Esophagus muscularis mucosa (tissue), 4 donors: ENCODE measurements around the gene C1QB. TPM values are rescaled to one million over a fixed set of nuclear protein-coding genes. Genes with fewer than 3 reads are reported as not detected.

ENCODE experiments used
- DNase-seq: peaks from one replicate; pipeline ENCODE4 v3.0.0-alpha.2; 2017; ENCODE audit errors: extremely low spot score
- H3K27ac ChIP-seq, 4 donors: fragments of 200-600 bp; sonication (generic); replicated peaks in 1 of 4; 1 replicate in 3 of 4; 2 replicates in 1 of 4; pipeline ENCODE4 v1.5.1; 2016 to 2019; ENCODE audit warnings: mild to moderate bottlenecking in 1 of 4
- H3K27me3 ChIP-seq, 4 donors: fragments of 200-600 bp; sonication (generic); one replicate each; pipeline versions ENCODE4 v1.5.1 to v1.6.0; 2016 to 2019
- H3K36me3 ChIP-seq, 4 donors: fragments of 200-600 bp; sonication (generic); one replicate each; pipeline ENCODE4 v1.5.1; 2016 to 2019
- H3K4me1 ChIP-seq, 4 donors: fragments of 200-600 bp; sonication (generic); one replicate each; pipeline ENCODE4 v1.5.1; 2016 to 2019
- H3K4me3 ChIP-seq, 4 donors: fragments of 200-600 bp; sonication (generic); 1 replicate in 2 of 4; 2 replicates in 2 of 4; pipeline ENCODE4 v1.5.1; 2016 to 2019; ENCODE audit warnings: mild to moderate bottlenecking in 4 of 4, moderate library complexity in 1 of 4
- H3K9me3 ChIP-seq, 4 donors: fragments of 200-600 bp; sonication (generic); 1 replicate in 3 of 4; 2 replicates in 1 of 4; pipeline ENCODE4 v1.5.1; 2016 to 2019
- EP300 ChIP-seq: sonication (generic); formaldehyde crosslinking; IDR thresholded peaks from one replicate; pipeline ENCODE4 v1.6.1; 2017; ENCODE audit warnings: antibody characterized with exemption
- POLR2A ChIP-seq: fragments of 450-650 bp; IDR thresholded peaks from one replicate; pipeline ENCODE4 v1.6.1; 2017; ENCODE audit warnings: antibody characterized with exemption, moderate library complexity, mild to moderate bottlenecking, low read depth
- POLR2AphosphoS5 ChIP-seq, 2 donors: sonication (generic); formaldehyde crosslinking; IDR thresholded peaks; one replicate each; pipeline ENCODE4 v1.6.1; 2017; ENCODE audit warnings: antibody characterized with exemption in 2 of 2
- whole genome bisulfite sequencing: methylation state at CpG from one replicate; pipeline ENCODE4 v1.1.5; 2018; 5-methylcytosine and 5-hydroxymethylcytosine counted together
- intact Hi-C: fragments of 100-400 bp; cut with DNase I; formaldehyde crosslinking; loops from one replicate; pipeline ENCODE4 v1.15.1; 2023
- total RNA-seq, 4 donors: library from RNA; depleted of rRNA; stranded (reverse); fragments of >200 nt; gene quantifications; one replicate each; pipeline versions ENCODE4 v1.1.0 to v1.2.1, GENCODE V29; 2016
- TF ChIP-seq, protein P1 (sequence below), 3 experiments: fragments of 200-600 bp in 2 of 3; fragments of 450-650 bp in 1 of 3; sonication (generic) in 2 of 3; IDR thresholded peaks; one replicate each; pipeline ENCODE4 v1.5.1; 2017 to 2019; ENCODE audit warnings: antibody characterized with exemption in 3 of 3, mild to moderate bottlenecking in 2 of 3, moderate library complexity in 1 of 3

C1QB gene
- total RNA-seq, 4 donors from 2014 or later = 254 to 583 (median 288) TPM

DNA sequence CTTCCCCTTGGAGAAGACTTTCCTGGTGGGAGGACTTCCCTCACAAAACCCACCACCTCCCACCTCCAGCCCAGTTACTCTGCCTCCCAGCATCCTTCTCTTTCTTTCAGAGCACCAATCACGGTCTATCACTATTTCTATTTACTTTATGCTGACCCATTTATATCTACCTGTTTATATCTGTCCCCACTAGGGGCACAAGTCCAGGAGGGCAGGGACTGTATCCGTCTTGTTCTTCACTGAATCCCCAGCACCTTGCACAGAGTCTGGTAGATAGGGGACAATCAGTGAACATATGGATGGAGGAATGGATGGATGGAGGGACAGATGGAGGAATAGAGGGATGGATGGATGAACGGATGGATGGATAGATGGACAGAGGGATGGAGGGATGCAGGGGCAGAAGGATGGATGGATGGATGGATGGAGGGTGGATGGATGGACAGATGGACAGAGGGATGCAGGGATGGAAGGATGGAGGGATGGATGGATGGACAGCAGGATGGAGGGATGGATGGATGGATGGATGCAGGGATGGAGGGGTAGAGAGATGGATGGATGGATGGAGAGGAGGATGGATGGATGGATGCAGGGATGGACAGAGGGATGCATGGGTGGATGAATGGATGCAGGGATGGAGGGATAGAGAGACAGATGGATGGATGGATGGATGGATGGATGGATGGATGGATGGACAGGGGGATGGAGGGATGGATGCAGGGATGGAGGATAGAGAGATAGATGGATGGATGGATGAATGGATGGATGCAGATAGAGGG, 5.5 kb downstream of the C1QB start:
- DNase-seq = no peak
- Histone ChIP-seq H3K4me3 (no peak overlapping the region), H3K27ac (no peak overlapping the region), H3K36me3 (no peaks in the 10 kb centered on the region), H3K4me1 (no peaks in the 10 kb centered on the region), H3K9me3 (no peaks in the 10 kb centered on the region), H3K27me3 (peaks cover 0 to 72% (median 2%) of the 10 kb centered on the region in 4 donors)
- WGBS = 77% methylated on average over 3 of the region's 3 CpGs
- no peak for TF ChIP-seq POLR2A
- intact Hi-C loops = no loop called here

DNA sequence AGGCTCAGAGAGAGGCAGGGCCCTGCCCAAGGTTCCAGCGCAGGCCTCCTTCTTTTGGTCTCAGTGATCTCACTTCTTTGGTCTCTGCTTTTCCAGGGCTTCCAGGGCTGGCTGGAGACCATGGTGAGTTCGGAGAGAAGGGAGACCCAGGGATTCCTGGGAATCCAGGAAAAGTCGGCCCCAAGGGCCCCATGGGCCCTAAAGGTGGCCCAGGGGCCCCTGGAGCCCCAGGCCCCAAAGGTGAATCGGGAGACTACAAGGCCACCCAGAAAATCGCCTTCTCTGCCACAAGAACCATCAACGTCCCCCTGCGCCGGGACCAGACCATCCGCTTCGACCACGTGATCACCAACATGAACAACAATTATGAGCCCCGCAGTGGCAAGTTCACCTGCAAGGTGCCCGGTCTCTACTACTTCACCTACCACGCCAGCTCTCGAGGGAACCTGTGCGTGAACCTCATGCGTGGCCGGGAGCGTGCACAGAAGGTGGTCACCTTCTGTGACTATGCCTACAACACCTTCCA, 7.7 kb downstream of the C1QB start:
- 96% methylated on average over 16 of the region's 19 CpGs for WGBS
- no peaks in the 10 kb centered on the region for H3K9me3 ChIP-seq
- H3K36me3 ChIP-seq = no peaks in the 10 kb centered on the region
- H3K4me1 ChIP-seq = no peaks in the 10 kb centered on the region
- TF ChIP-seq EP300 (no peak), POLR2A (no peak), POLR2AphosphoS5 (IDR thresholded peaks at IDR 0.05) (no peak)
- TF ChIP-seq, protein P1, sequence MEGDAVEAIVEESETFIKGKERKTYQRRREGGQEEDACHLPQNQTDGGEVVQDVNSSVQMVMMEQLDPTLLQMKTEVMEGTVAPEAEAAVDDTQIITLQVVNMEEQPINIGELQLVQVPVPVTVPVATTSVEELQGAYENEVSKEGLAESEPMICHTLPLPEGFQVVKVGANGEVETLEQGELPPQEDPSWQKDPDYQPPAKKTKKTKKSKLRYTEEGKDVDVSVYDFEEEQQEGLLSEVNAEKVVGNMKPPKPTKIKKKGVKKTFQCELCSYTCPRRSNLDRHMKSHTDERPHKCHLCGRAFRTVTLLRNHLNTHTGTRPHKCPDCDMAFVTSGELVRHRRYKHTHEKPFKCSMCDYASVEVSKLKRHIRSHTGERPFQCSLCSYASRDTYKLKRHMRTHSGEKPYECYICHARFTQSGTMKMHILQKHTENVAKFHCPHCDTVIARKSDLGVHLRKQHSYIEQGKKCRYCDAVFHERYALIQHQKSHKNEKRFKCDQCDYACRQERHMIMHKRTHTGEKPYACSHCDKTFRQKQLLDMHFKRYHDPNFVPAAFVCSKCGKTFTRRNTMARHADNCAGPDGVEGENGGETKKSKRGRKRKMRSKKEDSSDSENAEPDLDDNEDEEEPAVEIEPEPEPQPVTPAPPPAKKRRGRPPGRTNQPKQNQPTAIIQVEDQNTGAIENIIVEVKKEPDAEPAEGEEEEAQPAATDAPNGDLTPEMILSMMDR (IDR thresholded peaks at IDR 0.05) = no peak
- no peak overlapping the region for H3K4me3 ChIP-seq
- DNase-seq = no peak
- H3K27ac ChIP-seq = no peak overlapping the region
- H3K27me3 ChIP-seq = peaks cover 0 to 53% (median 2%) of the 10 kb centered on the region in 4 donors
- intact Hi-C loops = no loop called here

DNA sequence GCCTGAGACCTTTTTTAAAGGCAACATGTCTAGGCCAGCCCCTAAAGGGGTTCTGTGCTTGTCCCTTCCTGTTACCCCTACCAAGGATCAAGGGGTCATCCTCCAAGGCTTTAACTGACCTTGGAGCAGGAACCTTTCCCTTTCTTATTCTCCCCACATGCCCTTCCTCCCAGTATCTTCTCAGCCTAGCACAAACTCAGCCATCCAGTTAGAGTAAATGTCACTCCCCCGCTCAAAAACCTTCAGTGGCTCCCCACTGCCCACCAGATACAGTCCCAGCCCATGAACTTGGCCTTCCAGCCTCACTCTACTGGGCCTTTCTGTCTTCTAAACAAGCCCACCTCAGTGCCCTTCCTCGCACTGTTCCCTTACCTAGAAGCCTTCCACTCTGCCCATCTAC, 8.8 kb downstream of the C1QB start:
- intact Hi-C loops = no loop called here

DNA sequence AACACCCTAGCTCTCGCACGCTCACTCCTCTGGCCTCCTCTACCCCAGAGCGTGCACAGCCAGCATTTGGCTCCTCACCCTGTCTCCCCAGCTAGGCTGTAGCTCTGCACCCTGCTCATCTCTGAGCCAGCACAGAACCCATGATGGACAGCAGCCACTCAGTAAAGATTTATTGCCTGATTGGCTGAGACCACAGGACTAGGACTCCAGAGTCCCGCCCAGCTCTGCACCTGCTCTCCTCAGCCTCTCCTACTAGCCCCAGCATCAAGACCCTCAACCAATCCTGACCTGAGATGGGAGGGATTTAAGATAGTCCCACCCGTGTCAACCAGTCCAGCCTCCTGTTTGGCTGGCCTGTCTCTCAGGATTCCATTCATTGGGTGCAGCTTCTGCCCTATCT, 9.3 kb downstream of the C1QB start:
- TF ChIP-seq POLR2AphosphoS5 (IDR thresholded peaks at IDR 0.05) (no peak), EP300 (no peak), POLR2A (no peak)
- TF ChIP-seq, protein P1 (IDR thresholded peaks at IDR 0.05) = no peak
- intact Hi-C loops = no loop called here
- H3K27me3 ChIP-seq = peaks cover 0 to 47% (median 0%) of the 10 kb centered on the region in 4 donors
- WGBS = 72% methylated on average over 5 of the region's 5 CpGs
- H3K4me1 ChIP-seq = no peaks in the 10 kb centered on the region
- DNase-seq = no peak
- no peaks in the 10 kb centered on the region for H3K36me3 ChIP-seq
- H3K27ac ChIP-seq = no peak overlapping the region
- H3K9me3 ChIP-seq = no peaks in the 10 kb centered on the region
- H3K4me3 ChIP-seq = no peak overlapping the region

More for the DNA sequence above, 8.8 kb downstream of the C1QB start:
- TF ChIP-seq, protein P1 (IDR thresholded peaks at IDR 0.05) = no peak
- TF ChIP-seq POLR2A = no peak
- no peak for TF ChIP-seq EP300
- TF ChIP-seq POLR2AphosphoS5 (IDR thresholded peaks at IDR 0.05) = no peak
- Histone ChIP-seq H3K36me3 (no peaks in the 10 kb centered on the region), H3K4me3 (no peak overlapping the region), H3K9me3 (no peaks in the 10 kb centered on the region), H3K27me3 (peaks cover 0 to 44% (median 0%) of the 10 kb centered on the region in 4 donors), H3K4me1 (no peaks in the 10 kb centered on the region), H3K27ac (no peak overlapping the region)
- no peak for DNase-seq
- 85% methylated on average over 2 of the region's 2 CpGs for whole genome bisulfite sequencing

DNA sequence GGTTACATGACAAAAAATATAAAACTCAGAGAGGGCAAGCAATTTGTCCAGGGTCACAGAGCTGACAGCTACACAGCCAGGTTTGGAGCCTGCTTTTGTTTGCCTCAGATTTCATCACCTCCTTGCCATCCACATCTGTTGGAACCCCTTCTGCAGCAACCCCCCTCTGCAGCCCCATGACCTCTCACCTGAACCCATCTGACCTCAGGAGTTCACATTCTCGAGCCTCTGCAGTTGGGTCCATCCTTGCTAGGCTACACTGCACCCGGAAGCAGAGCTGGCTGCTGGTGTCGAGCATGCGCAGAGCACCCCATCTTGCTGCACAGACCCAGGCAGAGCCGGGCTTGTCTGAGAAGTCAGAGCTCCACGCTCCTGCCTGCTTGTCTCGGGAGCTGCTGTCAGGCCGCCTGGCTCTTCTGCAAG, 10.0 kb downstream of the C1QB start:
- intact Hi-C loops = no loop called here
- H3K4me3 ChIP-seq = no peak overlapping the region
- no peaks in the 10 kb centered on the region for H3K4me1 ChIP-seq
- H3K36me3 ChIP-seq = no peaks in the 10 kb centered on the region
- peaks cover 0 to 44% (median 0%) of the 10 kb centered on the region in 4 donors for H3K27me3 ChIP-seq
- WGBS = 86% methylated on average over 8 of the region's 8 CpGs
- no peak for DNase-seq
- TF ChIP-seq POLR2AphosphoS5 (IDR thresholded peaks at IDR 0.05) (no peak), POLR2A (no peak), EP300 (no peak)
- TF ChIP-seq, protein P1 (IDR thresholded peaks at IDR 0.05) = no peak
- no peaks in the 10 kb centered on the region for H3K9me3 ChIP-seq
- H3K27ac ChIP-seq = no peak overlapping the region
